HG02588 (cell line): ENCODE measurements around the gene CFAP73.

Experiments used
- ATAC-seq: cut with Tn5 transposase; IDR thresholded peaks from one replicate; pipeline ENCODE4 v1.9.1; 2021; ENCODE audit warnings: mild to moderate bottlenecking, moderate library complexity; ENCODE audit not compliant: unreplicated experiment

CFAP73 gene

DNA sequence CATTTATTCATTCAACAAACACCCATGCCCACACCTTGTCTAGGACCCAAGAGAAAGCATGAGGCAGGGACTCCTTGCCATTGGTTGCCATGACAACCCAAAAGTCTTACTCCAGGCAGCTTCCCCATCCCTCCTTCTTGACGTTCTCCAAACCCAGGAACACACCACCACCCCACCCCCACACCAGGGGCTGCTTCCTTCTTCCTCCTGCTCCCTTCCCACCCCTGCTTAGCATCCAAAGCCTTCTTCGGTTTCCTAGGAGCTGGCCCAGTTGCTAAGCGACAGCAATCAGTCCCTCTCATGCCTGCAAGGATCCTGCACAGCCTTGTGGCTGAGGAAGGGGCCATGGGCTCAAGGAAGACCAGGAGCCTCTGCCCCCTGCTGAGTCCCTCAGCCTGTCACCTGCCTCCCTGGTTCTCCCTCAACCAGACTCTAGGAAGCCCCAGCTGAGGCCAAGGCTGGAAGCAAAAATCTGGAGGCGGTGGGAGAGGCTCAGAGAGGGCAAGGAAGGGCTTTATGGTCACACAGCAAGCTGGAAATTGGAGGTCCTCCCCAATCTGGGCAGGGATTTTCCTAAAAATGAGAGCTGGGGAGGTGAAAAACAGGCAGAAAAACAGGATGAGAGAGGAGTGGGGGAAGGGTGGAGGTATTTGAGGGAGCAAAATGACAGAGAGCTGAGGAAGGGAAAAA lies 29.4 kb upstream of the CFAP73 start:
- ATAC-seq, result no peak

DNA sequence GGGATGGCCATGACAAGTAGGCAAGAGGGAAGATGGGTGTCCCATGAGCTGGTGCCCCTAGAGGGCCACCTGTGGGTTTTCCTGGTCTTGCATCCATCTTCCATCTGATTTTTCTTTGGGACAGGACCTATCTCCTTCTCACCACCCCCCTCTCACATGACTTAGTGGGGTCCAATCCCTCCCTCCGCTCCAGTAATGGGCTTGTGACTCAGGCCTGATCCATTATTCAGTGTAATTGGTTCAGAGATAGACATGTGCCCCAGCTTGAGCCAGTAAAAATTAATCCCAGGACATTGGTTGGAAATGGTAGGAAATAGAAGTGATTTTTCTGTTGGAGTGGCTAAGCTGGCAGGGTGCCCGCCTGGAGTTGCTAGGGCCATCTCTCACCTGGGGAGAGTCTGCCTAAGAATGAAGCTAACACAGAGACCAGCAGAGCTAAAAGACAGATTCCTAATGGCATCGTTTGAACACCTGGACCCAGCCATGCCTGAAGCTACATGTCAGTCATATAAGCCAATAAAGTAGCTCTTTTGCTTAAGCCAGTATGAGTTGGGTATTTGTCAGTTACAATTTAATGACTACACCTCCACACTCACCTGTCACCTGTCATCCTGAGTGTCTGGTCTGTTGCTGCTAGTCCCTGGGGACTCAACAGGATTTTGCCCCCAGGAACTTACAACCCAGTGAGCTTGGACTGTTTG lies 28.7 kb upstream of the CFAP73 start:
- no peak for ATAC-seq

DNA sequence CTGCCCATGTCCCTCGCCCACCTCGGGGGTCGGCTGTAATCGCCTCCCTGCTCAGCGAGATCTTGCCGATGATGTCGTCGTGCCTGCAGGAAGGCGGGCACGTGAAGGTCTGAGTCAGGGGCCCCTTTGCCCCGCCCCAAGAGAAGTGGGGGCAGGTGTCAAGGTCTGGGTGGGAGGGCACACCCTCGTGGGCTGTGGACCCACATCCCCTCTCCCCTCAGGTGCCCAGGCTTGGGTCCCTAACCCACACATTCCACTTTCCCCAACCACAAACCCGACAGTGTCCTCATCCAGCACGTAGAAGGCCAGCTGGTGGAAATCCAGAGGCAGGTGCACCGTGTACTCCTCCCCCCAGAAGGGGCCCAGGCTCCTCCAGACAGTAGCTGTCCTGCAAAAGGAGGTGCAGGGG lies 21.7 kb upstream of the CFAP73 start:
- ATAC-seq, result no peak

DNA sequence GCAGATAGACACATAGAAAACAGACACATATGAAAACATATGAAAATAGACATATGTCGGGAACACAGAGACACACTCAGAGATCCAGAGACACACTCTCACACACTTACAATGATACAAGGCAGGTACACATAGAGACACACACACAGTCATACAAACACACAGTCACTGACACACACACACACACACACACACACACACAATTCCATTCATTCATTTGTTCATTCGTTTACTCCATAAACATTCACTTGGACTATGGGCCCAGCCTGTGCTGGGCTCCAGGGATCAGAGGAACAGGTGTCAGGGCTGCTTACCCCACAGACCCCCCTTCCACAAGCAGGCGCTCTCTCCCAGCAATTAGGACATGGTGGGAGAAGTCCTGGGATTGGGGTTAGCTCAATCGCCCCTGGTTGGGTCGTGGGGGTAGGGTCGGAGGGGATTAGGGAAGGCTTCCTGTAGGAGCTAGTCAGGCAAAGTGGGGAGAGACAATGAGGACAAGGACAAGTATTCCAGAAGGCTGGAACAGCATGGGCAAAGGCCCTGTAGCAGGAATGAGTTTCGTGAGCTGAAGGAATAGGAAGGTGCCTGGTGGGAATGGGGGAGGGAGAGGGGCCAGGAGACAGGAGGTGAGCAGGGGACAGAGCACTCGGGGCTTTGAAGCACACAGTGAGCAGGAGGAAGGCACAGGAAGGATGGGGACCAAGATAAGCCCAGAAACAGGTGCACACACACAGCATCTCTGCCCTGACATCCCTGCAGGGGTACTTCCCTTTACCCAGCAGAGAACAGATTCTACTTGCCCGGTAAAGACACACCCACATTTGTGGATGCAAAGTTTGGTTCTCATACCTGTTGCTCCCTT lies 20.5 kb upstream of the CFAP73 start:
- ATAC-seq, result no peak

DNA sequence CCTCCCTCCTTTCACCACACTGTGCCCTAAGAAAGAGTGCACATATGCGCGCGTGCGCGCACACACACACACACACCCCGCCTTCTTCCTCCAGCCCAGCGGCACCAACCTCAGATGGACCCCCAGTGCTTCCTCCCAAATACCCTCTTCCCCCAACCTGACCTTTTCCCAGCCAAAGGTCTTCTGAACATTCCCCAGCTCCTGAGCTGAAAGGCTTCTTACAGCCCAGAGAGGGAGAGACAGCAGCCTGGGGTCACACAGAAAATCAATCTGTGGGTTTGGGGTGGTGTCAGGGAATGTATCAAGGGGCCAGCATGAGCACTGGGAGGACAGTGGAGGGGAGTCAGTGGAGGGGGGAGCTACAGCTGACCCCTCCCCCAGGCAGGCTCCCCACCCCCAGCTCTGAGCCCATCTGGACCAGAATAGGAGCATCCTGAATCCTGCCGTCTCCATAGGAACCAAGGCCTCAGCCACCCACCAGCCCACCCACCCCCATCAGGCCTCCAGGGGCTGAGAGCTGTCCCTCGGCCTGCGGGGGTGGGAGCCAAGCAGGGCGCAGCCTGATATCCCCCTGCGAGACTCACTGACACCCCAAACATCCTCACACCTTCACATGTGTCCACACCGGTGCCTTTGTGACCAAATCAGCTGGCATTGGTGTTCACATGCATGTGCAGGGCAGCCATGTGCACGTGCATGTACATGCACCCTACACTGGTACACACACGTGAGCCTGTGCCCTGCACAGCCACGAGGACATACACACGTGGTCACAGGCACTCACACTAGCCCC lies 19.7 kb upstream of the CFAP73 start:
- ATAC-seq, result no peak

DNA sequence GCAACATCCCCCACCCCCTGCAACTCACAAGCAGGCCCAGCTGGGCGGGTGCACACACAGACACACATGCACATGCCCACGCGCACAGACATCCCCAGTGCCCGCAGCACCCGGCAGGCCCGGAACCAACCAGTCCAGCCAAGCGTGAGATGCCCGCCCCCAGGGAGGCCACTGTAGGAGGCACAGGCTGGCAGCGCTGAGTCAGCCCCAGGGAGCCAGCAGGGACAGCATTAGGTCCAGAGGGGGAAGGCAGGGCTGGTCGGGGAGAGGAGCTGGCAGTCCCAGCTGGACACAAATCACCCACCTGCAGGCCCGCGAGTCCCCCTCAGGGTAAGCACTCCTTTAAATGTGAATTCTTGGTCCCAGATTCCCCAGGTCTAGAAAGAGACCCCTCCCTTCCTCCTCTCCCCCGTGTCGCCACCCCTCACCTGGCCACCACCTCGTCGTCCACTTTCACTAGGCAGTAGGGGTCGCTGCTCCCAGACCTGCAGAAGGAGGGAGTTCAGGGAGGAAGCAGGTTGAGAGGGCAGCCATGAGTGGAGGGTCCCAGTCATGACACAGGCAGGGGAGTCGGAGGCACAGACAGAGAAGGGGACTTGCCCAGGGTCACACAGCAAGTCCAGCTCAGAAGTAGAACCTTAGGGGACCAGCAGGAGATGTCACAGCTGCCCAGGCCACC lies 18.9 kb upstream of the CFAP73 start:
- ATAC-seq, result no peak

DNA sequence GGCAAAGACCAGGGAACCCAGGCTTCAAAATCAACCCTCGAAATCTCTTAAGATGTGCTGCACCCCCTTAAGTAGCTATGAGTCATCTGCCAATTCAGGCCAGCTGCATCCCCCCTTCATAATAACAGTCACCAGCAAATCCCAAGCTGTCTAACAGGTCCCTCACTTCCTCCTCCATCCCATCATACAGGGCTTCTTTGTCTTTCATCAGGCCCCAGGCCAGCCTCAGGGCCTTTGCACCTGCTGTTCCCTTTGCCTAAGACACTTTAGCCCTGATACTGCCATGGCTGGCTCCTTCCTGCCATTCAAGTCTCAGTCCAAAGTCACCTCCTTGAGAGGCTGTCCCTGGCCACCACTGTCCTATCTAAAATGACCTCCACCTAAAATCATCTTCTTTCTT lies 18.0 kb upstream of the CFAP73 start:
- no peak for ATAC-seq

DNA sequence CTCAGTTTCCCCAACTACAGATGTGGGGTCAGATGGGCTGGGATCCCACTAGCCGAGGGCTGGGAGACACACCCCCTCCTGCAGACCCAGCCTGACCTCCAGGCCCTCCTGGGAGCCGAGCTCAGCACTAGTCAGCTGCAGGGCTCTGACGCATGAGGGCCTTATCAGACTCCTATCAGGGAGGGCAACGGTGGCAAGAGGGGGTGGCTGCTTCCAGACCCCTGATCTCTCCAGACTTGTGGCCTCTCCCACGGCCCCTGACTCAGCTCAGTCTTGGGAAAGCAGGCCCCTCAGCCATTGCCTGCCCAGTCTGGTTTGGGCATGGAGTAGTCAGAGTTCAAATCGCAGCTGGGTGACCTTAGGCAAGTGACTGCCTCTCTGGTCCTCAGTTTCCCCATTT lies 16.5 kb upstream of the CFAP73 start:
- ATAC-seq, result no peak

DNA sequence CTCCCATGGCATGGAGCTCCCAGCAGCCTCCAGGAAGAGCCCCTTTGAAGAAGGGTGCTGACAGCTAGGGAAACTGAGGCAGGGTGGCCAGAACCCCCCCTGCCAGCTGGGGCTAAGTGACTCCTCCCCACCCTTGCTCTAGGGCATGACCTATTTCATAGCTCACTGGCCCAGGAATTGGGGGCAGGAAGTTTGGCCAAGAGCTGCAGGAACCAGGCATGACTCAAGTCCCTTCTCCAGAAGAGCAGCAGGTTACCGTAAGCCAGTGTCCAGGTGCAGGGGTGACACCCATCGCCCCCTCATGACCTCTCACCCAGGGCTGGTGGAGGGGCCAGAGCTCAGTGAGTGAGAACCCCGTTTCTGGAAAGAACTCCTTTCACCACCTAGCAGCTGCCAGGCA lies 15.9 kb upstream of the CFAP73 start:
- ATAC-seq, result no peak

DNA sequence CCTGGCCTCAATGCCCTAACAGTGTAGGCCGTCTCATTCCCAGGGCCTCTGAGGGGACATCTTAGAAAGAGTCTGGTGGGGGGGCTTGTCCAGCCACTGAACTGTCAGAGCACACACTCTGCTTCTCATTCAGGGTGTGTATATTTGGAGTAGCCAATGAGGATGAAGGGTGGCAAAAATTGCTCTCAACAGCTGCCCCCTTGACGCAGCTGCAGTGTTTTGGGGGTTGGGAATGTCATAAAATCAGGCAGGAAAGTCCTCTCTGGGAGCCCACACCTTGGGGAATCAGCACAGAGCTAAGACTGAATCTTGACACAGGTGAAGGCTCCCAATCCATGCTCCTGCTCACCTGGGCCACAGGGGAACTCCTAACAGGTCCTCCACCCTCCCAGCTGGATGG lies 15.5 kb upstream of the CFAP73 start:
- ATAC-seq, result no peak

DNA sequence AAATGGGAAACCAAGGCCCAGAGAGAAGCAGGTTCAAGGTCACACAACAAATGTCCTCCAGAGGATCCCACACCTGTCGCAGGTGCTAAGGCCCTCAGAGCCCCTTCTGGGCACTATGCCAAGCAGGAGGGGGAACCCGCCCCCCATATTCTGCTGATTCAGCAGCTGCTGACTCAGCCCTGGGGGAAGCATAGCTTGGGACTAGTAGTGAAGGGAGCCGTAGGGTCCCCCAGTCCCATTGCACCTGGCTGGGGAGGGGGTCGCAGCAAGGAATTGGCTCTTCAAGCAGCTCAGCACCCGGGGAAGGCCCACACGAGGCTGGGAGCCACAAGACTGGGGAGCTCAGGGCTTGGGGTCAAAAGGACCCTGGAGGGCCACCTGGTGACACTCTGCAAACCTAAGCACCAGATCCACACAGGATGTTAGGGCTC lies 15.0 kb upstream of the CFAP73 start:
- no peak for ATAC-seq

DNA sequence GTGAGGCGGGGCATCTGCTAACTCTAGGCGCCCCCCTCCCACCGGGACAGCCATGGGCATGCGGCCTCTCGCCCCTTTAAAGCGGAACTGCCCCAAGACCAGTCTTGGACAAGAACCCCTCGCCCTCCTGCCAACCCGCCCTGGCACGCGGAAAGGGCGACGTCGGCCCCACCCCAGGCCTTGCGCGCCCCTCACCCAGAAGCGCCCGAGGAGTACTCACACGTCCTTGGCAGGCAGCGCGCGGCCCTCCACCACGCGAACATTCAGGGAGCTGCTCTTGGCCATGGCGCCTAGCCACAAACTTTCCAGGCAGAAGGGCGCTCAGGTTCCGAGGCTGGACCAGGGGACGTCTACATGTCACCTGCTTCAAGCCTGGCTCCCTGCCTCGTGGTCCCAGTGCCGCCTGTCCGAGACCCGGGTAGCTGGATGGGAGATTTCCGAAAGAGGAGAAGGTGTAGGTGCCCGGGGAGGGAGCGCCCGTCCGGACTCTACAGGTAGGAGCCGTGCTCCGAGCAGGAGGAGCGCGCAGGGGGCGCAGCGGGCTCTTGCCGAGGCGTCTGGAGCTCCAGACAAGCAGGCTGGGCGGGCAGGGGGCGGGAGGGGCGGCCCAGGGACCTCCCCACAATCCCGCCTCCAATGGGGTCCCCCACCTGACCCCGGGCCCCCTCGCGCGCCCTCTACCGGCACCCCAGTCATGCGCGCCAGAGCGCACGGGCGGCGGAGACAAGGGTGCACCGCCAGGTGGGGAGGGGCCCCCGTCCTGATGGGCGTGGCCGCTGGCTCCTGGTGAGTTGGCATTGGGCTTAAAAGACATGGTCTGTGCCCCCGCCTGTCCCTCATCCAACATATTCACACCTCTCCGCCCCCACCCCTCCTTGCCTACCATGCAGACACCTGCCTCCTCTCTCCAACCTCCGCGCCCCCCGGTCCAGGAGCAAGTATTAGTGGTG lies 14.1 kb upstream of the CFAP73 start, which contains the start of gene RASAL1:
Gene RASAL1, minus strand, starts transcription at position 584 of the 950 bp plus-strand sequence. Its CDS starts 299 bp downstream, at position 285.
- no peak for ATAC-seq

DNA sequence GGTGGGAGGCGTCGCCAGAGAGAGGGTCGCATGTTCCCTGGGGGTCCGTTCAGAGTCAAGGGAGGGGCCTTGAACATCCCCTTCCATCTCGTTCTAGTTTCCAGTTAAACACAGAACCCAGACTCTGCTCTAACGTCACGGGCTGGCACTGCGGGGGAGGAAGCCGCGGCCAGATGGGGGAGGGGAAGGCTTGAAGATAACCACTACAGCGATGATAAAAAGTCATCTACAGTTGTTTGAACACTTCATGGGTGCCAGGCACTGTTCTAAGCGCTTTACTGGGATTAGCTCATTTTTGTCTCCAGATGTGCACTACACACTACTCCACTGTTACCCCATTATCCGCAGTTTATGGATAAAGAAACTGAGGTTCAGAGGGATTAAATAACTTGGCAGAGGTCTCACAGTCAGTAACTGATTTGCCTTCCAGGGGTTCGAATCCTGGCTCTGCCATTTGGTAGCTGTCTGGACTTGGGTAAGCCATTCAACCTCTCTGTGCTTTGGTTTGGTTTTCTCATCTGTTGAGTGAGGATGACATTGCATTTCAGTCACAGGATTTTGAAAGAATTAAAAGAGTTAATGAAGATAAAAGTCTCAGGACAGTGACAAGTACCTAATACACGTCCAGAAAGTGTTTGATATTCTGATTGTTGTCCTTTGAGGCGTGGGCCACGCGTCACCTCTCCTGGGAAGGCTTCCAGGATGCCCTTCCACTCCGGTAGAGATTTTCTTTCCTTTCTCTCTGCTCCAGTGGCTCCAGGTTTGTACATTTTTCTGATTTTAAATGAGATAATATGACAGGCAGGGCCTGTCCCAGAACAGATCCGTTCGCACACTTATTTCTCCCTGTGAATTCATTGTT lies 13.2 kb upstream of the CFAP73 start:
- ATAC-seq, result no peak

DNA sequence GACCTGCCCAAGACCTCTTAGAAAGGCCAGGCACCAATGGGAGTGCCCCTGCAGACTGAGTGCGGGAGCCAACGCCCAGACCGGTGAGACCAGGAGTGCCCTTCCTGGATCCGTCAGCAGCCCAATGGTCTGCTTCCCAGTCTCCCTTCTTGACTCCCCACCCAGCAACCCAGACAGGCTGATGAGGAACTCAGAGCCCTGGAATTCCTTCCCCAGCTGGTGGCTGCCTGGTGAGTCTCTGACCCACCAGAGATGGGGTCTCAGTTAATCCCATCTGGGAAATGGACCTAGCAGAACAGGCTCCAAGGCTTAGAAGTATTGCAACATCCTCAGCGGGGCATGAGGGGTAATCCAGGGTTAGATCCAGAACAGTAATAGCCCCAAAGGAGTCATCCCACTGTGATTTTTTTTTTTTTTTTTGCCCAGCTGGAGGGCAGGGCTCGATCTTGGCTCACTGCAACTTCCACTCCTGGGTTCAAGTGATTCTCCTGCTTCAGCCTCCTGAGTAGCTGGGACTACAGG lies 12.5 kb upstream of the CFAP73 start:
- ATAC-seq, result no peak

DNA sequence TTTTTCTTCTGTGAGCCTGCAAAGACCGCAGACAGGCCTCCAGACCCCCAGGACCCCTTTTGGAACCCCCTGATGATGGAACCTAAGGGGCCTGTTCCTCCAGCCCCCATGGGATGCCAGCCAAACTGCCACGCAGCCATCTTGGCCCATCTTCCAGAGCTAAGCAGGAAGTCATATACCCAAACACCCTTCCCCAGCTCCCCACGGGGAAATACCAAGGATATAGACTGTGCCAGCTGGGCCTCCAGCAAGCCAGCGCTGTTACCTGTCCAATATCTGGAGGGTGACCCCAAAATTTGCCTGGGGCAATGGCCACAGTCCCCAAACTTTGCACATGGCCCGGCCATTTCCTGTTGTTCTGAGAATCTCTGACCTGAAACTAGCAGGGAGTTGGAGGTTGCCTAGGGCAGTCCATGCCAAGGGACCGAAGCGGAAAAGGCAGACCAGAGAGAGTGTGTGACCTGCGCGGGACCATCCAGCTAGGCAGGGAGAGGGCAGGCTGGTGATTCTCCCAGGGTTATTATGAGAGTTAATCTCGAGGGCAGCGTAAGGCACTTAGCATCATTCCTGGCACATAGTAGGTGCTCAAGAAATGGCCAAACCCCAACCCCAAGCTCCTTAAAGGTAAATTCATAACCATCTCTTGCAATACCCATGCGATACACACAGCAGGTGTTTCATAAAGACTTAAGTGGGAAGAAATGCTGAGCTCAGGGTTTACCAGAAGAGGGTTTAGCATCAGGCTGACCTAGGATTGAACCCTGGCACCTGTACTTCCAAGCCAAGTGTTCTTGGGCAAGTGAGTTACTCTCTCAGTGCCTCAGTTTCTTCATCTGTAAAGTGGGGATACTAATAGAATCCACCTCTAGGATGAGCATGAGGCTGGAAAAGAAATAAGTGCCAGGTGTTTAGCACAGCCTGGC lies 11.4 kb upstream of the CFAP73 start:
- ATAC-seq, result no peak

DNA sequence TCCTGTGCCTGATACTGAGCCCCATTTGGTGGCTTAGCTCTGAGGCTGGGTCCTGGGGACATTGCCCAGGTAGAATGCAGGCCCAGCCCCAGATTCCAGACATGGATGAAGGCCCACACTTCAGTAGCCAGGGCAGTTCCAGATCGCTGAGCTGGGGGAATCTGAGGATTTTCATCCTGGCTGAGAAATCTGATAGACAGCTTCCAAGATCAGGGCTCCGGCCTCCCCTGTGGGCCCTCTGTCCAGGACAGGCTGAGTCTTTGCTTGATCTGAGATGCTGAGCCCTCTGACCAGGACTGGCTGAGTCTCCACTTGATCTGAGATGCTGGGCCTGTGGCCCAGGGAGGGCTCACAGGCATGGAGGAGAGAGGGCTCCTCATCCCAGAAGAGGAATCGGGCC lies 10.7 kb upstream of the CFAP73 start:
- ATAC-seq, result no peak

DNA sequence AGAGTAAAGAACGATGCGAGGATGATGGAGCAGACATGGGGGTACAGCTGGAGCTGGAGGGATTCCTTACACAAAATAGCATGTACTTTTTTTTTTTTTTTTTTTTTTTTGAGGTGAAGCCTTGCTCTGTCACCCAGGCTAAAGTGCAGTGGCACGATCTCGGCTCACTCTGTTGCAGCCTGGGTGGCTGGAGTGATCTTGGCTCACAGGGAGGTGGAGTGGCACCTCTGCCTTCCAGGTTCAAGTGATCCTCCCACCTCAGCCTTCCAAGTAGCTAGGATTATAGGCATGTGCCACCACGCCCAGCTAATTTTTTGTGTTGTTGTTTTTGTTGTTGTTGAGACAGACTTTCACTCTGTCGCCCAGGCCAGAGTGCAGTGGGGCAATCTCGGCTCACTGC lies 8.8 kb upstream of the CFAP73 start:
- no peak for ATAC-seq
